Measurements from ENCODE around the gene GALNT2. TPM values are rescaled to one million over a fixed set of nuclear protein-coding genes. Genes with fewer than 3 reads are reported as not detected.

The GALNT2 gene
- total RNA-seq, 1 donor from 2014 or later = 36.0 TPM

- no peaks in the 10 kb centered on the region for H3K27me3 ChIP-seq (ENCODE audit: control insufficient read depth in 3 of 3, insufficient read depth in 3 of 3, low read length in 3 of 3)
- peaks cover 3 to 12% (median 12%) of the 10 kb centered on the region in 3 donors for H3K36me3 ChIP-seq (ENCODE audit: control insufficient read depth in 3 of 3, insufficient read depth in 3 of 3, low read length in 3 of 3)
- no peak overlapping the region for H3K4me3 ChIP-seq (ENCODE audit: low read length in 3 of 3)
- H3K4me1 ChIP-seq (ENCODE audit: control insufficient read depth in 3 of 3, insufficient read depth in 3 of 3, low read length in 3 of 3) = peaks cover 11 to 44% (median 31%) of the 10 kb centered on the region in 3 donors
- no peaks in the 10 kb centered on the region for H3K9me3 ChIP-seq (ENCODE audit: control insufficient read depth in 3 of 3, low read length in 3 of 3)
- H3K9ac ChIP-seq (ENCODE audit: low read depth in 1 of 3, low read length in 3 of 3) = no peak overlapping the region
- no peak overlapping the region for H3K27ac ChIP-seq (ENCODE audit: low read depth, low read length)
Observed at GRCh38 chr1:230199554-230199953, 132.5 kb downstream of the GALNT2 start.

GRCh38 chr1:230200276-230200675 is 133.2 kb downstream of the GALNT2 start:
- no peak overlapping the region for H3K27ac ChIP-seq (ENCODE audit: low read depth, low read length)
- no peak overlapping the region for H3K4me3 ChIP-seq (ENCODE audit: low read length in 3 of 3)
- H3K9ac ChIP-seq (ENCODE audit: low read depth in 1 of 3, low read length in 3 of 3) = no peak overlapping the region
- peaks cover 15 to 46% (median 29%) of the 10 kb centered on the region in 3 donors for H3K4me1 ChIP-seq (ENCODE audit: control insufficient read depth in 3 of 3, insufficient read depth in 3 of 3, low read length in 3 of 3)
- no peaks in the 10 kb centered on the region for H3K27me3 ChIP-seq (ENCODE audit: control insufficient read depth in 3 of 3, insufficient read depth in 3 of 3, low read length in 3 of 3)
- H3K9me3 ChIP-seq (ENCODE audit: control insufficient read depth in 3 of 3, low read length in 3 of 3) = no peaks in the 10 kb centered on the region
- peaks cover 3 to 12% (median 12%) of the 10 kb centered on the region in 3 donors for H3K36me3 ChIP-seq (ENCODE audit: control insufficient read depth in 3 of 3, insufficient read depth in 3 of 3, low read length in 3 of 3)

- Histone ChIP-seq H3K4me1 (ENCODE audit: control insufficient read depth in 3 of 3, insufficient read depth in 3 of 3, low read length in 3 of 3) (peaks cover 26 to 55% (median 40%) of the 10 kb centered on the region in 3 donors), H3K4me3 (ENCODE audit: low read length in 3 of 3) (peak overlapping the region in 1 of 3 donors; percentile 17), H3K27ac (ENCODE audit: low read depth, low read length) (peak overlapping the region; percentile 19), H3K27me3 (ENCODE audit: control insufficient read depth in 3 of 3, insufficient read depth in 3 of 3, low read length in 3 of 3) (no peaks in the 10 kb centered on the region), H3K36me3 (ENCODE audit: control insufficient read depth in 3 of 3, insufficient read depth in 3 of 3, low read length in 3 of 3) (peaks cover 3 to 8% (median 8%) of the 10 kb centered on the region in 3 donors), H3K9me3 (ENCODE audit: control insufficient read depth in 3 of 3, low read length in 3 of 3) (no peaks in the 10 kb centered on the region), H3K9ac (ENCODE audit: low read depth in 1 of 3, low read length in 3 of 3) (no peak overlapping the region)
Observed at GRCh38 chr1:230201445-230201844, 134.4 kb downstream of the GALNT2 start.

GRCh38 chr1:230204842-230205241 is 137.8 kb downstream of the GALNT2 start:
- Histone ChIP-seq H3K9me3 (ENCODE audit: control insufficient read depth in 3 of 3, low read length in 3 of 3) (no peaks in the 10 kb centered on the region), H3K27ac (ENCODE audit: low read depth, low read length) (peak overlapping the region; percentile 90), H3K36me3 (ENCODE audit: control insufficient read depth in 3 of 3, insufficient read depth in 3 of 3, low read length in 3 of 3) (peaks cover 3 to 8% (median 6%) of the 10 kb centered on the region in 3 donors), H3K27me3 (ENCODE audit: control insufficient read depth in 3 of 3, insufficient read depth in 3 of 3, low read length in 3 of 3) (no peaks in the 10 kb centered on the region), H3K4me3 (ENCODE audit: low read length in 3 of 3) (peak overlapping the region in 2 of 3 donors; percentile 2 to 49), H3K4me1 (ENCODE audit: control insufficient read depth in 3 of 3, insufficient read depth in 3 of 3, low read length in 3 of 3) (peaks cover 55 to 88% (median 73%) of the 10 kb centered on the region in 3 donors), H3K9ac (ENCODE audit: low read depth in 1 of 3, low read length in 3 of 3) (peak overlapping the region; percentile 25 to 54 (median 41))

- peak overlapping the region; percentile 90 for H3K27ac ChIP-seq (ENCODE audit: low read depth, low read length)
- H3K4me1 ChIP-seq (ENCODE audit: control insufficient read depth in 3 of 3, insufficient read depth in 3 of 3, low read length in 3 of 3) = peaks cover 61 to 85% (median 69%) of the 10 kb centered on the region in 3 donors
Observed at GRCh38 chr1:230205719-230206198, 138.7 kb downstream of the GALNT2 start.

GRCh38 chr1:230206207-230206606 is 139.2 kb downstream of the GALNT2 start:
- H3K4me3 ChIP-seq (ENCODE audit: low read length in 3 of 3) = no peak overlapping the region
- H3K9ac ChIP-seq (ENCODE audit: low read depth in 1 of 3, low read length in 3 of 3) = peak overlapping the region in 1 of 3 donors; percentile 18
- peak overlapping the region; percentile 90 for H3K27ac ChIP-seq (ENCODE audit: low read depth, low read length)
- H3K4me1 ChIP-seq (ENCODE audit: control insufficient read depth in 3 of 3, insufficient read depth in 3 of 3, low read length in 3 of 3) = peaks cover 62 to 85% (median 69%) of the 10 kb centered on the region in 3 donors
- no peaks in the 10 kb centered on the region for H3K9me3 ChIP-seq (ENCODE audit: control insufficient read depth in 3 of 3, low read length in 3 of 3)
- H3K36me3 ChIP-seq (ENCODE audit: control insufficient read depth in 3 of 3, insufficient read depth in 3 of 3, low read length in 3 of 3) = peaks cover 3 to 8% (median 6%) of the 10 kb centered on the region in 3 donors
- H3K27me3 ChIP-seq (ENCODE audit: control insufficient read depth in 3 of 3, insufficient read depth in 3 of 3, low read length in 3 of 3) = no peaks in the 10 kb centered on the region

More at GRCh38 chr1:230205719-230206198, 138.7 kb downstream of the GALNT2 start:
- Histone ChIP-seq H3K9me3 (ENCODE audit: control insufficient read depth in 3 of 3, low read length in 3 of 3) (no peaks in the 10 kb centered on the region), H3K27me3 (ENCODE audit: control insufficient read depth in 3 of 3, insufficient read depth in 3 of 3, low read length in 3 of 3) (no peaks in the 10 kb centered on the region), H3K9ac (ENCODE audit: low read depth in 1 of 3, low read length in 3 of 3) (peak overlapping the region in 2 of 3 donors; percentile 44 to 54), H3K4me3 (ENCODE audit: low read length in 3 of 3) (peak overlapping the region in 1 of 3 donors; percentile 19), H3K36me3 (ENCODE audit: control insufficient read depth in 3 of 3, insufficient read depth in 3 of 3, low read length in 3 of 3) (peaks cover 3 to 8% (median 6%) of the 10 kb centered on the region in 3 donors)

- Histone ChIP-seq H3K4me3 (ENCODE audit: low read length in 3 of 3) (no peak overlapping the region), H3K36me3 (ENCODE audit: control insufficient read depth in 3 of 3, insufficient read depth in 3 of 3, low read length in 3 of 3) (peaks cover 3 to 8% (median 6%) of the 10 kb centered on the region in 3 donors), H3K4me1 (ENCODE audit: control insufficient read depth in 3 of 3, insufficient read depth in 3 of 3, low read length in 3 of 3) (peaks cover 64 to 85% (median 65%) of the 10 kb centered on the region in 3 donors), H3K27me3 (ENCODE audit: control insufficient read depth in 3 of 3, insufficient read depth in 3 of 3, low read length in 3 of 3) (no peaks in the 10 kb centered on the region), H3K9ac (ENCODE audit: low read depth in 1 of 3, low read length in 3 of 3) (no peak overlapping the region), H3K27ac (ENCODE audit: low read depth, low read length) (peak overlapping the region; percentile 90), H3K9me3 (ENCODE audit: control insufficient read depth in 3 of 3, low read length in 3 of 3) (no peaks in the 10 kb centered on the region)
Observed at GRCh38 chr1:230206976-230207375, 139.9 kb downstream of the GALNT2 start.

GRCh38 chr1:230207598-230207997 is 140.6 kb downstream of the GALNT2 start:
- no peak overlapping the region for H3K9ac ChIP-seq (ENCODE audit: low read depth in 1 of 3, low read length in 3 of 3)
- H3K4me1 ChIP-seq (ENCODE audit: control insufficient read depth in 3 of 3, insufficient read depth in 3 of 3, low read length in 3 of 3) = peaks cover 64 to 87% (median 70%) of the 10 kb centered on the region in 3 donors
- H3K9me3 ChIP-seq (ENCODE audit: control insufficient read depth in 3 of 3, low read length in 3 of 3) = no peaks in the 10 kb centered on the region
- no peaks in the 10 kb centered on the region for H3K27me3 ChIP-seq (ENCODE audit: control insufficient read depth in 3 of 3, insufficient read depth in 3 of 3, low read length in 3 of 3)
- peak overlapping the region; percentile 90 for H3K27ac ChIP-seq (ENCODE audit: low read depth, low read length)
- no peak overlapping the region for H3K4me3 ChIP-seq (ENCODE audit: low read length in 3 of 3)
- H3K36me3 ChIP-seq (ENCODE audit: control insufficient read depth in 3 of 3, insufficient read depth in 3 of 3, low read length in 3 of 3) = peaks cover 3 to 8% (median 4%) of the 10 kb centered on the region in 3 donors

GRCh38 chr1:230208619-230209261 is 141.7 kb downstream of the GALNT2 start:
- Histone ChIP-seq H3K9ac (ENCODE audit: low read depth in 1 of 3, low read length in 3 of 3) (peak overlapping the region; percentile 45 to 71 (median 62)), H3K4me3 (ENCODE audit: low read length in 3 of 3) (peak overlapping the region; percentile 9 to 30 (median 15)), H3K36me3 (ENCODE audit: control insufficient read depth in 3 of 3, insufficient read depth in 3 of 3, low read length in 3 of 3) (peaks cover 0 to under 1% (median 0%) of the 10 kb centered on the region in 3 donors), H3K4me1 (ENCODE audit: control insufficient read depth in 3 of 3, insufficient read depth in 3 of 3, low read length in 3 of 3) (peaks cover 60 to 84% (median 70%) of the 10 kb centered on the region in 3 donors), H3K27ac (ENCODE audit: low read depth, low read length) (peak overlapping the region; percentile 90), H3K27me3 (ENCODE audit: control insufficient read depth in 3 of 3, insufficient read depth in 3 of 3, low read length in 3 of 3) (no peaks in the 10 kb centered on the region), H3K9me3 (ENCODE audit: control insufficient read depth in 3 of 3, low read length in 3 of 3) (no peaks in the 10 kb centered on the region)

Measured in skeletal muscle tissue (tissue), 4 donors.